GM18951 (cell line): ENCODE measurements around the gene ATXN7L3.

Experiments used
- POLR2A ChIP-seq: IDR thresholded peaks from 4 replicates; pipeline ENCODE4 v1.6.1; 2011; ENCODE audit warnings: mild to moderate bottlenecking; ENCODE audit not compliant: insufficient read length, insufficient read depth; ENCODE audit errors: extremely low read depth
- in situ Hi-C: fragments of 300-500 bp; cut with MboI; formaldehyde crosslinking; loops from one replicate; pipeline ENCODE4 v1.12.0; 2022; ENCODE audit warnings: low sequenced_read_pairs, mixed read lengths, inconsistent platforms; ENCODE audit not compliant: unreplicated experiment

The ATXN7L3 gene

GRCh38 chr17:44186307-44187130, 13.2 kb downstream of the ATXN7L3 start, which contains the start of gene TMUB2:
Gene TMUB2 (plus strand): TSS chr17:44186972. CDS start chr17:44187709, 737 bp downstream.
- TF ChIP-seq POLR2A, result peak; percentile 93
- in situ Hi-C loops, result no loop called here

GRCh38 chr17:44184212-44184810, 15.4 kb downstream of the ATXN7L3 start:
- TF ChIP-seq POLR2A, result no peak
- in situ Hi-C loops, result no loop called here

GRCh38 chr17:44183024-44183423, 16.7 kb downstream of the ATXN7L3 start:
- no peak for TF ChIP-seq POLR2A
- in situ Hi-C loops, result no loop called here

DNA sequence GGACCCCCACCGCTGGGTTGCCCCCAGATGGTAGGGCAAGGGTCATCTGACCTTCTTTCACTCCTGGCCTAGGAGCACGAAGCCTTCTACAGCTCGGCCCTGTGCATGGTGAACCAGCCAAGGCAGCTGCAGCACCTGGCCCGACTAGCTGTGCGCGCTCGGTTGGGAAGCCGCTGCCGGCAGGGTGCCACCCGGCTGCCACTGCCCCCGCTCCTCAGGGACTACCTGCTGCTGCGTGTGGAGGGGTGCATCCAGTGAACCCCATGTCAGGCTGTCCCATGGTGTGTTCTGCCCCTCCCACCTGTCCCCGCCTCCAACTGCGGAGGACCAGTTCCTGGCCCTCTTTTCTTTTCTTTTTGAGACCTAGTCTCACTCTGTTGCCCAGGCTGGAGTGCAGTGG, 21.6 kb downstream of the ATXN7L3 start:
- TF ChIP-seq POLR2A, result no peak
- in situ Hi-C loops, result no loop called here

DNA sequence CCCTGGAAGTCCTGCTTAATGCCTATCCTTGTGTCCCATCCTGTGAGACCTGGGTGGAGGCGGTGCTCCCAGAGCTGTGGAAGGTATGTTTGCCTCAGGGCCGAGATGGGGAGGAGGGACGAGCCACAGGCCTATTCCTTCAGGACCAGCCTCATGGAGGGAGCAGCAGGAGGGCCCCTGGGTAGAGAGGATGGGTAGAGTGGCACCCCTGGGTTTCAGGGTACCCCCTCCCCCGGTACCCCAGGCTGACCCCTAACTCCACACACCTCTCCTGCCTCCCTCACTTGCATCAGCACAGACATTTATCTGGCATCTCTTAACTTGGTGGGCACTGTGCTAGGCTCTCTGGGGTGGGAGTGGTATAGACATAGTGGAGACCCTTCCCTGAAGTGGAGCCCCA, 22.0 kb downstream of the ATXN7L3 start:
- in situ Hi-C loops, result no loop called here
- TF ChIP-seq POLR2A, result no peak

DNA sequence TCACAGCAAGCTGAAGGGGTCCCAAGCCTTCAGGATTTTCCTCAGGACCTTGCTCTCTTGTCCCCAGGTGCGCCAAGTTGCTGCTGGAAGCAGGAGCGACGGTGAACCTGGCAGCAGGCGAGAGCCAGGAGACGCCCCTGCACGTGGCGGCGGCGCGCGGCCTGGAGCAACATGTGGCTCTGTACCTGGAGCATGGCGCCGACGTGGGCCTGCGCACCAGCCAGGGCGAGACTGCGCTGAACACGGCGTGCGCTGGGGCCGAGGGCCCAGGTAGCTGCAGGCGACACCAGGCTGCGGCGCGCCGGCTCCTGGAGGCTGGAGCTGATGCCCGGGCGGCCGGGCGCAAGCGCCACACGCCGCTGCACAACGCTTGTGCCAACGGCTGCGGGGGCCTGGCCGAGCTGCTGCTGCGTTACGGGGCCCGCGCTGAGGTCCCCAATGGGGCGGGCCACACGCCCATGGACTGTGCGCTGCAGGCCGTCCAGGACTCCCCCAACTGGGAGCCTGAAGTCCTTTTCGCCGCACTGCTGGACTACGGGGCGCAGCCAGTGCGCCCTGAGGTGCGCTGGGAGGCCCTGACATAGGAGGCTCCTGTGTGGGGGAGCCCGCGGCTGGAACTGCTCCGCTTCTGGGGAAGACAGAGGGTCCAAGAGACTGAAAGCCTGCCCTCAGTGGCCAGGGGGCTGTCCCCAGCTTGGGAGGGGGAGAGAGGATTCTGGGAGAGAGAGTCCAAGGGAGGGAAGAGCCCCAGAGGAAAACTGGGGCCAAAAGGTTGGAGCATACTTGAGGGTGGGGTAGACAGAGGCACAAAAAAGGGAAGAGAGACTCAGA, 22.8 kb downstream of the ATXN7L3 start:
- no peak for TF ChIP-seq POLR2A
- in situ Hi-C loops, result no loop called here

- in situ Hi-C loops, result no loop called here
- no peak for TF ChIP-seq POLR2A
Observed at GRCh38 chr17:44176257-44176656, 23.4 kb downstream of the ATXN7L3 start.

DNA sequence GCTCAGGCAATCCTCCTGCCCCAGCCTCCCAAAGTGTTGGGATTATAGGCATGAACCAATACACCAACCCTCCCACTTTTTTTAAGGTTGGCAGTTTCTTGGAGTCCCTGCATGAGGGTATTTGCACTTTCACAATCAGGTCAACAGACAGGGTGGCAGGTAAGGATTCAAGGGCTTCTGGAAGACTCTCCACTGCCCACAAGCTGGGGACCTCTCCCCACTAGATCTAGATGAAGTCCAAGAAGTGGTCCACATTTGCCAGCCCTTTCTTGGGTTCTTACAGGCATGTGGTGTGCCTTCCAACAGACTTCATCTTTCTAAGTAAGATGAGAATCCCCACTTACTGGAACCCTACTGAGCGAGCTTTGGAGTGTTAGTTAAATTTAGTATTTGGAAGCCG, 25.3 kb downstream of the ATXN7L3 start:
- no peak for TF ChIP-seq POLR2A
- in situ Hi-C loops, result no loop called here

- no peak for TF ChIP-seq POLR2A
- in situ Hi-C loops, result no loop called here
Observed at GRCh38 chr17:44171931-44172455, 27.7 kb downstream of the ATXN7L3 start.

DNA sequence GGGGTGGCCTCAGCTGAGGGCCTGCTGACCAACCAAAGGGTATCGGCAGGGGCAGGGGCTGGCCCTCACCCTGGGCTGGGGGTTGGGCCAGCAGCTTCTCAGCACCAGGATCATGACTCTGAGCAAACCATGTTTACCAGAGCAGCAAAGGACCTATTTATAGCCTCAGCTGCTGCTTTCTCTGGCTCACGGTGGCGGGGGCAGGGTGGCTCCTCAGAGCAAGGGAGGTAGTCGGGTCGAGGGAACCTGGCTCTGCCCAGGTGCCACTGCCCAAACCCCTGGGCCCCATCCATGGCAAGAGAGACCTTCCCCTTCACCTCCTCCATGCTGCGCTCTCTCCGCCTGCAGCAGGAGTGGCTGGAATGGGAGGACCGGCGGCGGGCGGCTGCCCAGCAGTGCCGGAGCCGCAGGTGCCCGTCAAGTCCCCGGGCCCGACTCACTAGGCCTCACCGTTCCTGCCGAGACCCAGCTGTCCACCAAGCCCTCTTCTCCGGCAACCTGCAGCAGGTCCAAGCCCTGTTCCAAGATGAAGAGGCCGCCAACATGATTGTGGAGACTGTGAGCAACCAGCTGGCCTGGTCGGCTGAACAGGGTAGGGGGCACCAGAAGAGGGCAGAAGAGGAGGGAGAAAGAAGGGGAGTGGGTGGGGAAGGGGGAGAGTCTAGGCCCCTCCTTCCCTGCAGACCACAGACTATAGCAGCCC, 29.0 kb downstream of the ATXN7L3 start, which contains the start of gene ASB16:
Gene ASB16, plus strand, starts transcription at position 206 of the 703 bp plus-strand sequence. Its CDS starts 86 bp downstream, at position 292.
- TF ChIP-seq POLR2A, result no peak
- in situ Hi-C loops, result no loop called here

- in situ Hi-C loops, result no loop called here
- no peak for TF ChIP-seq POLR2A
Observed at GRCh38 chr17:44170135-44170498, 29.6 kb downstream of the ATXN7L3 start.

- TF ChIP-seq POLR2A, result no peak
- in situ Hi-C loops, result no loop called here
Observed at GRCh38 chr17:44167181-44167861, 32.4 kb downstream of the ATXN7L3 start.
